Measurements from ENCODE around the gene PTPRB.

GRCh38 chr12:70640901-70641300 lies 3.7 kb upstream of the PTPRB start:
- TF ChIP-seq CTCF (IDR thresholded peaks at IDR 0.05) (no peak), POLR2A (IDR thresholded peaks at IDR 0.05) (no peak)

Data from adrenal gland (tissue), 5 donors.